HepG2 (cell line): ENCODE data around the gene SESN1. TPM values are rescaled to one million over a fixed set of nuclear protein-coding genes. Genes with fewer than 3 reads are reported as not detected.

Experiments used
- ATF3 ChIP-seq: sonication (generic); formaldehyde crosslinking; IDR thresholded peaks from 2 replicates; pipeline ENCODE4 v1.4.0; 2020; ENCODE audit warnings: missing genetic modification reagents
- CBX5 ChIP-seq: sonication (generic); formaldehyde crosslinking; IDR thresholded peaks from 2 replicates; pipeline ENCODE4 v1.4.0; 2020; ENCODE audit warnings: missing genetic modification reagents, borderline replicate concordance
- CCDC6 ChIP-seq: sonication (generic); formaldehyde crosslinking; IDR thresholded peaks from 2 replicates; pipeline ENCODE4 v1.8.1; 2022; ENCODE audit warnings: mild to moderate bottlenecking, missing genetic modification reagents, moderate library complexity
- EED ChIP-seq: sonication (generic); formaldehyde crosslinking; IDR thresholded peaks from 2 replicates; pipeline ENCODE4 v1.5.0; 2020; ENCODE audit warnings: mild to moderate bottlenecking, missing genetic modification reagents
- FOXK1 ChIP-seq: sonication (generic); formaldehyde crosslinking; IDR thresholded peaks from 2 replicates; pipeline ENCODE4 v1.4.0; 2020; ENCODE audit warnings: low read depth, missing genetic modification reagents, borderline replicate concordance
- HOXD1 ChIP-seq: sonication (generic); formaldehyde crosslinking; IDR thresholded peaks from 2 replicates; pipeline ENCODE4 v1.5.0; 2020; ENCODE audit warnings: missing genetic modification reagents
- KLF13 ChIP-seq: sonication (generic); formaldehyde crosslinking; IDR thresholded peaks from 2 replicates; pipeline ENCODE4 v1.4.0; 2020; ENCODE audit warnings: mild to moderate bottlenecking, missing genetic modification reagents
- RNF219 ChIP-seq: sonication (generic); formaldehyde crosslinking; IDR thresholded peaks from 2 replicates; pipeline ENCODE4 v1.5.0; 2020; ENCODE audit warnings: mild to moderate bottlenecking, missing genetic modification reagents
- SMC3 ChIP-seq: IDR thresholded peaks from 2 replicates; pipeline ENCODE4 v1.6.1; 2011; ENCODE audit warnings: low read length, improper control_type of control experiment
- ZBED4 ChIP-seq: sonication (generic); formaldehyde crosslinking; IDR thresholded peaks from 2 replicates; pipeline ENCODE4 v1.4.0; 2020; ENCODE audit warnings: missing genetic modification reagents, borderline replicate concordance
- ZBTB14 ChIP-seq: sonication (generic); formaldehyde crosslinking; IDR thresholded peaks from 2 replicates; pipeline ENCODE4 v1.4.0; 2020; ENCODE audit warnings: missing genetic modification reagents
- ZC3H13 ChIP-seq: sonication (generic); formaldehyde crosslinking; IDR thresholded peaks from 2 replicates; pipeline ENCODE4 v1.8.1; 2023; ENCODE audit warnings: mild to moderate bottlenecking, missing genetic modification reagents, moderate library complexity
- ZNF253 ChIP-seq: sonication (generic); formaldehyde crosslinking; IDR thresholded peaks from 2 replicates; pipeline ENCODE4 v1.8.0; 2022; ENCODE audit warnings: mild to moderate bottlenecking, missing genetic modification reagents, borderline replicate concordance
- ZNF496 ChIP-seq: sonication (generic); formaldehyde crosslinking; IDR thresholded peaks from 2 replicates; pipeline ENCODE4 v1.8.1; 2023; ENCODE audit warnings: mild to moderate bottlenecking, moderate library complexity, missing genetic modification reagents; ENCODE audit not compliant: insufficient replicate concordance
- ZNF564 ChIP-seq: sonication (generic); formaldehyde crosslinking; IDR thresholded peaks from 2 replicates; pipeline ENCODE4 v1.8.1; 2023; ENCODE audit warnings: mild to moderate bottlenecking, missing genetic modification reagents
- ZNF597 ChIP-seq: sonication (generic); formaldehyde crosslinking; IDR thresholded peaks from 2 replicates; pipeline ENCODE4 v1.5.0; 2020; ENCODE audit warnings: missing genetic modification reagents
- ZNF672 ChIP-seq: sonication (generic); formaldehyde crosslinking; IDR thresholded peaks from 2 replicates; pipeline ENCODE4 v1.8.1; 2022; ENCODE audit warnings: missing genetic modification reagents
- ZNF784 ChIP-seq: sonication (generic); formaldehyde crosslinking; IDR thresholded peaks from 2 replicates; pipeline ENCODE4 v1.5.1; 2020; ENCODE audit warnings: missing genetic modification reagents, mild to moderate bottlenecking, borderline replicate concordance
- ZNF841 ChIP-seq: sonication (generic); formaldehyde crosslinking; IDR thresholded peaks from 2 replicates; pipeline ENCODE4 v1.8.1; 2023; ENCODE audit warnings: missing genetic modification reagents, borderline replicate concordance
- ZNF878 ChIP-seq: sonication (generic); formaldehyde crosslinking; IDR thresholded peaks from 2 replicates; pipeline ENCODE4 v1.8.1; 2023; ENCODE audit warnings: mild to moderate bottlenecking, missing genetic modification reagents, moderate library complexity
- polyA plus RNA-seq, 8 experiments: library from polyadenylated mRNA; depleted of rRNA in 3 of 8; stranded (reverse) in 7 of 8; unstranded in 1 of 8; fragments of >200 nt; fragmentation: Illumina TruSeq in 4 of 8; extraction: Trizol in 4 of 8; gene quantifications; 2 replicates each; pipeline versions ENCODE4 v1.2.1 to v1.2.3, GENCODE V29; 2011 to 2016; ENCODE audit warnings: low read depth in 4 of 8, missing spikeins in 1 of 8, mixed read lengths in 1 of 8; ENCODE audit not compliant: insufficient read depth in 1 of 8
- total RNA-seq, 5 experiments: library from RNA; depleted of rRNA; stranded (reverse); fragments of >200 nt; fragmentation: Illumina TruSeq; extraction: Trizol; gene quantifications; 2 replicates each; pipeline ENCODE4 v1.2.3, GENCODE V29; 2016; ENCODE audit warnings: low read depth in 1 of 5

The SESN1 gene
- total and polyA plus RNA-seq, 2 of the 13 experiments (the other 11 are each of a cell fraction or from before 2014, with no cell fraction given), result 24.9 to 44.7 TPM

- TF ChIP-seq SMC3 (no peak), RNF219 (CRISPR knock-in tag) (no peak), CCDC6 (CRISPR knock-in tag) (no peak), FOXK1 (no peak), KLF13 (peak; percentile 31; the same call in 1 of the 2 replicates), ZNF878 (CRISPR knock-in tag) (no peak), ZC3H13 (CRISPR knock-in tag) (no peak), ZBTB14 (CRISPR knock-in tag) (no peak), ZBED4 (peak; percentile 83), ZNF784 (CRISPR knock-in tag) (no peak), ZNF496 (CRISPR knock-in tag) (no peak), EED (CRISPR knock-in tag) (peak; percentile 82), ZNF841 (CRISPR knock-in tag) (no peak), ZNF672 (no peak), ZNF597 (CRISPR knock-in tag) (no peak), CBX5 (no peak), HOXD1 (0 out of 2 replicates have a peak, but pooled peaks have one; percentile 42), ATF3 (CRISPR knock-in tag) (no peak), ZNF564 (CRISPR knock-in tag) (peak; percentile 73; the same call in 1 of the 2 replicates), ZNF253 (CRISPR knock-in tag) (0 out of 2 replicates have a peak, but pooled peaks have one; percentile 77)
These were observed at the start of gene SESN1 (continued) for GRCh38 chr6:109094416-109095035.
